ENCODE results near the gene JUNB. TPM values are rescaled to one million over a fixed set of nuclear protein-coding genes. Genes with fewer than 3 reads are reported as not detected.

Gene JUNB
- total RNA-seq, 2 experiments from 2014 or later: 262 TPM

DNA sequence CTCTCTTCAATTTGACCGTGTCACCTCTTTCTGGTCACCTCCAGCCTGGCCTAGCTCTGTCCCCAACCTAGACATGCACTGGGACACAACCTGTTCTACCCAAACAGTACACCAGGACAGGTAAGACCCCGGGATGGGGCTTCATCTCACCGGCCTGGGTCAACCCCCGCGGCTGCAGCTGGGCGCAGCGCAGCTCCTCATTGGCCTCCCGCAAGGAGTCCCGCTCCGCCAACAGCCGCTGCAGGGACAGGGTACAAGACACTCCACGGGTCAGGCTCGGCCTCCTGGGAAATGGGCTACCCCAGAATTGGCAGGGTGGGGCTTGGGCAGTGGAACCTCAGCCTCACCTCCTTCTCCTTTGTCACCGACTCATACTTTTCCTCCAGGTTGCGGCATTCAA is 23.6 kb upstream of the JUNB start:
- CTCF ChIA-PET: interaction anchor here (0.9 to 25.8 kb wide), 7 partner anchors 10 to 78 kb away, joined by 3 to 598 read pairs (median 4); partner anchors contain the start of genes JUNB, PRDX2 and THSD8
- POLR2A ChIA-PET: interaction anchor here (0.5 kb wide), 1 partner anchor 200 kb away, joined by 3 read pairs; no protein-coding TSS in a partner anchor

DNA sequence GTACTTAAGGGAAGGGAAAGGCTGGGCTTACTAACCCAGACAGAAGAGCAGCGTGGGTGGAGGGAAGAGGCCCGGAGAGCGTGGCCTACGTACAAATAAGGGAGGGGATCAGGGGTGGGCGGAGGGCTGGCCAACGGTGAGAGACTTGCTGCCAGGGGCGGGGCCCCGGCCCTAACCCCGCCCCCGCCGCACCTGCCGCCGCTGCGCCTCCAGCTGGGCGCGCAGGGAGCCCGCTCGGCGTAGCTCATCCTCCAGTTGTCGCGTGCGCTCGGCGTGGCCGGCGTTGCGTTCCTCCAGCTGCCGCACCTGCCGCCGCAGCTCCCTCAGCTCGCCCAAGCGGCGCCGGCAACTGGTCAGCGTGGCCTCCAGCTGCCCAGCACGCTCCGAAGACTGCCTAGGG is 21.6 kb upstream of the JUNB start:
- ChIA-PET CTCF (interaction anchor here (1.0 to 25.8 kb wide), 5 partner anchors 9 to 78 kb away, joined by 4 to 598 read pairs (median 9); partner anchors contain the start of genes JUNB, PRDX2 and THSD8), POLR2A (no interaction called here)

DNA sequence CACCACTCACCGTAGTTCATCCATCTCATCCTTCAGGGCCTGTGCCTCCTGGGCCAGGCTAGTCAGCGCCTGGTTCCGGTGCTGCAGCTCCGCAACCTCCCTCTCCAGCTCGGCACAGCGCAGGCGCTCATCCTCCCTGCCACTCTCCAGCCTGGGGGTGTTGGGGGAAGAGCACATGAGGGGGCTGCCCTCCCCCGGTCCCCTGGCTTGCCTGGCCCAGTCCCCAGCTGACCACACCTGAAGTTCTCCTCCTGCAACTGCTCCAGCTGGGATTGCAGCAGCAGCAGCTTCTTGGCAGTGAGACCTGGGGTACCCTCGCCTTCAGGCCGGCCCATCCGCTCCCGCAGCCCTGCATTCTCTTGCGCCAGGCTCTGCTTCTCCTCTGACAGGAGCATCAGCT is 20.4 kb upstream of the JUNB start:
- ChIA-PET POLR2A (interaction anchor here (0.6 kb wide), 1 partner anchor 21 kb away, joined by 4 read pairs; the partner anchor contains the start of gene JUNB), CTCF (interaction anchor here (1.6 to 25.8 kb wide), 4 partner anchors 10 to 76 kb away, joined by 7 to 598 read pairs (median 14); partner anchors contain the start of genes JUNB, PRDX2 and THSD8)

DNA sequence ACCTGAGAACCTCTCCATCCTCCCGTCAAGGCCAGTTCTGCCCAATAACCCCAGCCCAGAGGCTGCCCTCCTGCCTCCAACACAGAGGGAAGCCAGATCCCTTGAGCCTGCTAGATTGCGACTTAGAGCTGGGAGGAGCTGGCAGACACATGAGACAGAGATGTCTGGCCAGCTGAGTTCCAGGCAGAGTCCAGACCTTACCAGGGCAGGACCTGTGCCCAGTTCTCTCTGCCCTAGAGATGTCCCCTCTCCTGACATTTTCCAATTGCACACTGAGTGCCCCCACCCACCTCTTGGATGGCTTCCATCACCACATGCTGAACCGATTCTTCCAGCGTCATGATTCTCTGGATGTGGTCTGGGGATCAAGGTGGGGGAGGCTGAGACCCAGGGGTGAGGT is 19.0 kb upstream of the JUNB start:
- POLR2A ChIA-PET: no interaction called here
- CTCF ChIA-PET: interaction anchor here (0.5 to 25.8 kb wide), 6 partner anchors 12 to 76 kb away, joined by 3 to 598 read pairs (median 4); partner anchors contain the start of genes JUNB, PRDX2, RNASEH2A and THSD8

DNA sequence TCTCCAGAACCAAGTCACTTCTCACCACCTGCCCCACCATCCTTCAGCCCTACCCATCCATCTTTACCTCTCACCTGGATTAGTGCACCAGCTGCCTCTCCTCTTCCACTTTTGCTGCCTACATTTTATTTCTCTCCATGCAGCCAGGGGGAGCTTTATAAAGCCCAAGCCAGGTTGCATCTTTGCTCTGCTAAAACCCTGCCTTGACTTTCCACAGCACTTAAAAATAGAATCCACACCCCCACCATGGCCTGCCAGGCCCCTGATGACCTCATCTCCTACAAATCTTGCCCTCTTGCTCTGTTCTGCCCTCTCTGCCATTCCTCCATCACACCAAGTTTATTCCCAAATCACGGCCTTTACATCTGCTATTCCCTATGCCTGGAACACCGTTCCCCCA is 17.7 kb upstream of the JUNB start:
- CTCF ChIA-PET: interaction anchor here (0.7 to 25.8 kb wide), 7 partner anchors 7 to 975 kb away, joined by 3 to 598 read pairs (median 7); partner anchors contain the start of genes JUNB, PRDX2 and THSD8
- POLR2A ChIA-PET: interaction anchor here (0.6 to 6.2 kb wide), 2 partner anchors 21 to 57 kb away, joined by 5 to 110 read pairs; partner anchors contain the start of gene JUNB

DNA sequence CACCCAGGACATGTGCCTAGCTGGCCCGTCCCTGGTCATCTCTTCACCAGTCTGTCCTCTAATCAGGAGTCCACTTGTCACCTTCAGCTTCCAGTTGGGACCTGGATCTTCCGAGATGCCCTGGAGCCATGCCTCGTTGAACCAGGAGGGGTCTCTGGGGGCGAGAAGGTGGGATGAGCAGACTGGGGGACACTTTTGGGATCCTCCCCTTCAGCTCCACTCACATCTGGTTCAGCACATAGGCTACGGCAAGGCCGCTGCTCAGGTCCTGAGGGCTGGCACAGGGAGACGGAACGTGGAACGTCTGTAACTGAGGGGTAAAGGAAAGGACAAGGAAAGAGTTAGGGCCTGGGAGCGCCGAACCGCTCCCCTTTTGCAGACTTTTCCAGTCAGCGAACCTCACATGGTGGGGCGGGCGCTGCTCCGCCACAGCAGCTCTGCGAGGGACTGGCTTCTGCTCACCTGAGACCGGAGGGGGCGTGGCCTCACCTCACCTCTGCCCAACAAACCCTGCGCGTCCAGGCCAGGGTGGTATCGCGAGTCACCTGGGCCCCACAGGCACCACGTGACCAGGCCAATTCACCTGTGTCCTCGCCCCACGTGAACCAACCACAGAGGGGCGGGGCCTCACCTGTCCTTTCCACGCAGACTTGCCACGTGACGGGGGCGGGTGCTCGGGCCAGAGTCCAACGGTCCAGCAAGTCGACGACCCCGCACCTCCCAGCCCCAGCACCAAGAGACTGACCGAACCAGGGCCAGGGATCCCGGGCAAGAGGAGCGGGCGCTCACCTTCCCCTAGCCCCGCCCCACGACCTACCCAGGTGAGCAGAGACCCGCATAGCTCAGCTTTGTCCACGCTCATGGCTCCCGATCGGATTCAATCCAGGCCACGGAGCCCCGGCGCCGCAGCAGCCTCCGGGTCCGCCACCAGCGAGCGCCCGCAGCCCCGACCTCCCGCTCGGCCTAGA is 16.4 kb upstream of the JUNB start, which contains the start of gene HOOK2:
Gene HOOK2, minus strand, starts transcription at position 965 of the 968 bp plus-strand sequence. Its CDS starts 103 bp downstream, at position 862.
- POLR2A ChIA-PET: interaction anchor here (6.2 kb wide), 1 partner anchor 19 kb away, joined by 110 read pairs; the partner anchor contains the start of gene JUNB
- CTCF ChIA-PET: interaction anchor here (0.9 to 25.8 kb wide), 6 partner anchors 9 to 1196 kb away, joined by 3 to 598 read pairs (median 5); partner anchors contain the start of genes JUNB, PRDX2 and THSD8

DNA sequence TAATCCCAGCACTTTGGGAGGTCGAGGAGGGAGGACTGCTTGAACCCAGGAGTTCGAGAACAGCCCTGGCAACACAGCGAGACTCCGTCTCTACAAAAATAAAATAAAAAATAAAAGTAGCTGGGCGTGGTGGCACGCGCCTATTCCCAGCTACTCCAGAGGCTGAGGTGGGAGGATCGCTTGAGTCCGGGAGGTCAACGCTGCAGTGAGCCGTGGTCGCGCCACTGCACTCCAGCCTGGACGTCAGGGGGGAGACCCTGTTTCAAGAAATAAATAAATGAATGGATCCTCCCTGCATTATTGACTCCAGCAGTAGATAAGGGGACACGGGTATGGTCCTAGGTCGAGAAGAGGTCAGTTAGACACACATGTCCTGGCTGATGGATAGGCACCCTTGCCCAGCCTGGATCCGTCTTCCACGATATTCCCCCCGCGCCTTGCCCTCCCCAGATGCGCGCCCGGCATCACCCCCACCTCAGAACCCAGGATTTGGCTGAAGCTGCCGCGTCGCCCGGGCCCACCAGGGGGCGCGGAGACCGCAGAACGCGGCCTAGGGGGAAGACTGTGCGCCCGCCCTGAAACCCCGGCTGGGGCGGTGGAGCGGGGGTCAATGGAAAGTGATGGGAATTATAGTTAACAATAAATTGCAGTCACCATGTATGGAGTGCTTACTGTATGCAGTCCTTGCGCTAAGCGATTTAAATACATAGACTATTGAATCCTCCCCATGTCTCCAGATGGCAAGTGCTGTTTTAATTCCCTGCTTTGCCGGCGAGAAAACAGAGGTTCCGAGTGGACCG is 13.9 kb upstream of the JUNB start:
- ChIA-PET POLR2A (interaction anchor here (1.7 to 6.2 kb wide), 2 partner anchors 12 to 17 kb away, joined by 8 to 110 read pairs; partner anchors contain the start of gene JUNB), CTCF (interaction anchor here (0.7 to 25.8 kb wide), 11 partner anchors 11 to 97 kb away, joined by 3 to 598 read pairs (median 4); partner anchors contain the start of genes GET3, JUNB, PRDX2 and RNASEH2A)

DNA sequence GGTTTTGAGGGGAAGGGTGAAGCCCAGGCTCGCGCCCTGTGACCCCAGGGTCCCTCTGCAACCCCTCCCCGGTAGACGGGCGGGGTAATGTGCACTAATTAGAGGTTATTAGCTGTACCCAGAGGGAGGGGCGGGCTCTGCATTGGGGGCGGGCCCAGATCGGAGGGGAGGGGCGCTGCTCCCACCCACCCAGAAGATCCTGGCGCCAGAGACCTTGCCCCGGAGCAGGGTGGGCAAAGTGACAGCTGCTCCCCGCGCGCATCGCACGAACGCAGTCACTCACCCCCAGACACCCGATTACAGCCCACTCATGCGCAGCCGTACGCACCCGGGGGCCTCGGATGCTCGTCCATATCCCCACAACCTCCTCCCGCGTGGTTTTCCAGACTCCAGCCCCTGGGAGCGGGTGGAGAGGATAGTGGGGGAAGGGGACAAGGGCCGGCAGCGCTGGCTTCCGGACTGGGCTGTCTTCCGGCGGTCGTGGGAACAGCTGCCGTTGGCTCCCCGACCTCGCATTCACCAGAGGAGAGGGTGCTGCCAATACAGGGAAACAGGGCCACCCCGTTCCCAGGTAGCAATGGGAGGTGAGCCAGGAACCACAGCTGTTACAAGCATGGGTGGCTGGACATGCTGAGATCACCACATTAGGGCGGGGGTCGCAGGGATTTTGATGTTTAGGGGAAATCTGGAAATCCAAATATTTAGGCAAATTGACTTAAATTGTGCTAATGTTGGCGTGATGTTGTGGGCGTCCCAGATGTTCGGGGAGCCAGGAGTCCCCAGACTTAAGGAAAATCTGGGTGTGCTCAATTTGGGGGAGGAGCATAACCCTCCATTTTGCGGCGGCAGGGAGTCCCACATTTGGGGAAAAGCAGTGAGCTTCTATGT is 13.0 kb upstream of the JUNB start:
- POLR2A ChIA-PET: interaction anchor here (1.7 to 6.2 kb wide), 2 partner anchors 11 to 16 kb away, joined by 8 to 110 read pairs; partner anchors contain the start of gene JUNB

DNA sequence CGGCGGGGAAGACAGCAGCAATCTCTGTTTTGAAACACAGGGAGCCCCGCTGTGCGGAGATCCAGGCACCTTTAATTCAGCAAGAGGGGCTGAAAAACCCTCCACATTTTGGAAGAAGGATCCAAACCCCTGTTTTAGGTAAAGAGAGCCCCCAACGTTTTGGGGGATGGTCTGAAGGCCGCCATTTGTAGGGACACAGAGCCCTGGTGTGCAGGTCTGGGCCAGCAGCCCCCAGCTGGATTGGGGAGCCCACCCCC is 12.5 kb upstream of the JUNB start:
- CTCF ChIA-PET: interaction anchor here (0.5 to 25.8 kb wide), 8 partner anchors 9 to 69 kb away, joined by 3 to 598 read pairs (median 5); partner anchors contain the start of genes JUNB, PRDX2 and THSD8
- POLR2A ChIA-PET: interaction anchor here (1.7 to 6.2 kb wide), 2 partner anchors 10 to 15 kb away, joined by 8 to 110 read pairs; partner anchors contain the start of gene JUNB

More for the DNA sequence above, 13.0 kb upstream of the JUNB start:
- CTCF ChIA-PET: interaction anchor here (0.5 to 25.8 kb wide), 13 partner anchors 9 to 98 kb away, joined by 3 to 598 read pairs (median 4); partner anchors contain the start of genes GET3, JUNB, PRDX2 and THSD8

DNA sequence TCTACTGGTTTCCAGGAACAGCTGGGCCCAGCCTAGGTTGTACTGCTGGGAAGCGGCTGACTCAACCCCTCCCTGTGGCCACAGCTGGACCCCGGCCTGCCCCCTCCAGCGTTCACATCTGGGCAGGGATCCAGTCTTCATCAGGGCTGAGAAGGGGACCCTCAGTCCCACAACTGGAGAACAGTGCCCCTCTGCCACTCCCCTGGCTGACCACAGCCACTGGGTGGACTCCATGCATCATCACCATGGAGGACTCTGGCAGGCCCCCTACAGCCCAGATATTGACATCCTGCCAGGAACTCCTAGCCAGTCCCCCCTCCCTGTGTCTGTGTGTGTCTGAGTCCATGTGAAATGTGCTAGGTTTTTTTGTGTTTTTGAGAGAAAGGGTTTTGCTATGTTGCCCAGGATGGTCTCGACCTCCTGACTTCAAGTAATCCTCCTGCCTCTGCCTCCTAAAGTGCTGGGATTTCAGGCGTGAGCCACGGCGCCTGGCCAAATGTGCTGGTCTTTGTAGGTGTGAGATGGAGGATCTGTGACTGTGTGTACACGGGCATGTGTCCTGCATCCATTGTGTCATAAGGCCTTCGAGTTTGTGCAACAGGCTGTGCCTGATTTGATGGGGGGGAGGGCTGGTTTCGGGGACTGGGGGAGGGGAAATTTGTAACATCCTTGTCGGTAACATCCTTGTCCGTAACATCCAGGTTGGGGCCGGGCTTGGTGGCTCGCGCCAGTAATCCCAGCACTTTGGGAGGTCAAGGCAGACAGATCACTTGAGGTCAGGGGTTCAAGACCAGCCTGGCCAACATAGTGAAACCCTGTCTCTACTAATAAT is 11.9 kb upstream of the JUNB start:
- POLR2A ChIA-PET: interaction anchor here (1.7 to 6.2 kb wide), 2 partner anchors 10 to 15 kb away, joined by 8 to 110 read pairs; partner anchors contain the start of gene JUNB
- CTCF ChIA-PET: interaction anchor here (0.9 to 25.8 kb wide), 6 partner anchors 9 to 69 kb away, joined by 4 to 598 read pairs (median 19); partner anchors contain the start of genes JUNB, PRDX2 and THSD8

DNA sequence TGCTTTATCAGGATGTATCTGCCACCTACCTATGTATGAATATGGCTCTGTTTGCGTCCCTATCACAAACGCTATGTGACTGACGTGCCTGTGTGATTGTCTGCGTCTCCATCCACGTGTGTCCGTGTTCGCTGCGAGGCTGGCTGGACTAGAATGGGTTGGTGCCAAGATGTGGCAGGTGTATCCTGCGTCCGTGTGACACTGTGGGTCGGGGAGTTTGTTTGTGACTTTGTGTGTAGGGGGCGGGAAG is 9.2 kb upstream of the JUNB start:
- POLR2A ChIA-PET: interaction anchor here (1.0 to 3.7 kb wide), 5 partner anchors 8 to 50 kb away, joined by 3 to 84 read pairs (median 3); partner anchors contain the start of genes JUNB, PRDX2 and THSD8
- CTCF ChIA-PET: interaction anchor here (1.0 to 4.6 kb wide), 4 partner anchors 12 to 48 kb away, joined by 3 to 82 read pairs (median 6); partner anchors contain the start of gene JUNB

DNA sequence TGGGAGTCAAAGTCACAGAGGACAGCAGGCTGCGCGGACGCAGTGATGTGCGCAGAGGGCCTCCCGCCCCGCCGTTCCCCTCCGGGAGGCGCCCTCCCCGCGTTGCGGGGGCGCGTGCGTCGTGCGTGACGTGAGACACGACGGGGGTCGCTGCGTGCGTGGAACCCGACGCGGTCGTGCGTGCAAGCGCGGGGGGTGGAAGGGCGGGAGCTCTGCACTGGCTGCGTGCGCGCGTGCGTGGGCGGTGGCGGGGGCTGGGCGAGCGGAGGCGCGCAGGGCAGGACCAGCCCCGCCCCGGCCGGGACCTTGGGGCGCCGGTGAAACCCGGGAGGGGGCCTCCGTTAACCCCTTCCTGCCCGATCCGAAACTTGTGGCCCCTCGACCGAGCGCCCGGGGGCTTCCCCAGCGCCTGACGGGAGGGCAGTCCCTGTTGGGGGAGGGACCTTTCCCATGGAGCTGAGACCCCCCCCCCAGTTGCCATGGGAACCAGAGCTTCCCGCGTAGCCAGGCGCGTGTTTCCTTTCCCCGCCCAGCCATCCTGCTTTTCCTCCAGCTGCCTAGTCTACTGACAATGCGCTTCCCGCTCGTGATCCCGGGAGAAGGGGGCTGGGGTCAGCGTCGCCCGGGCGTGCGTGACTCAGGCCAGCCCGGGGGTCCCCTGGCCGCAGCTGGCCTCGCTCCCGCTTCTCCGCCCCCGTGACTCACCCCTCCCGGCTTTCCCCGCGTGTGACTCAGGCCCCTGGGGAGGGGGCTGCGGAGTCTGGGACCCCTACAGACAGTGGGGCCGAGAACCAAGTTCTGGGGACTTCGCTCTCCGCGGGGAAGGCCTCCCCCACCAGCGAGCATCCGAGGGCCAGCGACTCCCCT is 8.6 kb upstream of the JUNB start:
- POLR2A ChIA-PET: interaction anchor here (1.0 to 3.7 kb wide), 5 partner anchors 8 to 50 kb away, joined by 3 to 84 read pairs (median 3); partner anchors contain the start of genes JUNB, PRDX2 and THSD8

DNA sequence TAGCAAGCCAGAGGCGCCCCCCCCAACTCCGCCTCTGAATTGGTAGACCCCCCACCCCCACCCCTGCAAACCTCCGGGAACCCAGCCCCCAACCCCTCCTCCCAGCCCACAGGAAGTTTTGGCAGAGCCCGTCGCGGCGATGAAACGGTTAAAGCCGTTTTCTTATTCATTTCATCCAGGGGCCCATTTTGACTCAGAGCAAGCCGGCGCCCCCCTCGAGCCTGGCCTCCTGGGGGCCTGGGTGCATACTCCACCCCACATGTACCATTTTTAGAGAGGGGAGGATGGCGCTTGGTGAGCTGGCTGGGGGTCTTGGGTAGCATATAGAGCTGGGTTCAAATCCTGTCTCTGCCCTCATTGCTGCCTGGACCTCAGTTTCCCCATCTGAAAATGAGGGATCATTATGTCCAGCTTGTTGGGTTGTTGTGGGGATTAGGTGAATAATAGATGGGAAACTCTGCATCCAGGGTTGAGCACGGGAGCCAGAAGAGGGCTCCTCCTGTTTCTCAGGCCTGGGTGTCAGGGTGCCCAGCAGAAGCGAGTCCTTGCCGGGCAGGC is 7.9 kb upstream of the JUNB start:
- ChIA-PET POLR2A (interaction anchor here (1.0 to 3.7 kb wide), 2 partner anchors 9 to 19 kb away, joined by 3 to 84 read pairs; partner anchors contain the start of genes JUNB, PRDX2 and THSD8), CTCF (interaction anchor here (0.6 to 4.6 kb wide), 6 partner anchors 10 to 154 kb away, joined by 3 to 82 read pairs (median 4); partner anchors contain the start of gene JUNB)

More for the DNA sequence above, 8.6 kb upstream of the JUNB start:
- CTCF ChIA-PET: interaction anchor here (1.0 to 4.6 kb wide), 5 partner anchors 12 to 155 kb away, joined by 3 to 82 read pairs (median 4); partner anchors contain the start of gene JUNB

DNA sequence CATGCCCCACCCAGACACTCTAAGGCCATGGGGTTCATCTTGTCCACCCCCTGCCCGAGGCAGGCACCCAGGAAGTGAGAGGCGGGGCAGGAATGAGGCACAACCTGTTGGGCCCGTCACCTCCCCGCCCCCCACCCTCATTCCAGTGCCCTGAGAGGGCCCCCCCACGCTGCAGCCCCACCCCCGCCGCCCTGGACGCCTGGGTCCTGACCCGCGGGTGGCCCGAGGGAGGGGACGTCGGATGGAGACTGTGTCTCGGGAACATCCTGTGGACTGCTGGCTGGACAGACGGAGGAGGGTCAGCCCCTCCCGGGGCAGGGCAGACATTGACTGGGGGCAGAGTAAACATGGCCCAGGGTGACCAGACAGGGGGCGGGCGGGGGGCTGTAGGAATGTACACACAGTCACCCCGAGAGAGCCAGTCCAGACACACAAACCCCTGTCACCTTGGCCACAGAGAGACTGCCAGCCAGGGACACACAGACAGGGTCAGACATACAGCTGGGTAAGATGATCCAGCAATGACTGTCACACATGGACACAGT is 7.4 kb upstream of the JUNB start:
- CTCF ChIA-PET: interaction anchor here (0.6 to 4.6 kb wide), 3 partner anchors 10 to 18 kb away, joined by 3 to 82 read pairs (median 7); partner anchors contain the start of gene JUNB
- POLR2A ChIA-PET: interaction anchor here (3.7 kb wide), 1 partner anchor 8 kb away, joined by 84 read pairs; the partner anchor contains the start of gene JUNB
